Erythroblast (primary cell): ENCODE data around the gene MOCS2.

Experiments used
- GATA1 ChIP-seq: IDR thresholded peaks from 2 replicates; pipeline ENCODE4 v1.6.1; 2011; ENCODE audit warnings: low read depth, mild to moderate bottlenecking, control low read depth, low read length, moderate library complexity
- POLR2A ChIP-seq: IDR thresholded peaks from 2 replicates; pipeline ENCODE4 v1.6.1; 2011; ENCODE audit warnings: mild to moderate bottlenecking, low read length

- no peak for TF ChIP-seq POLR2A
- TF ChIP-seq GATA1, result no peak
Measured at GRCh38 chr5:53114988-53115387, 5.4 kb upstream of the MOCS2 start.
